Colonic mucosa (tissue), 4 donors: ENCODE results near the gene SYNC. TPM values are rescaled to one million over a fixed set of nuclear protein-coding genes. Genes with fewer than 3 reads are reported as not detected.
A peak's percentile ranks its signal among the peaks of the same experiment; 100 is the strongest.
"Not testable (repeated sequence)": the region's sequence is repeated elsewhere in the genome, so short reads cannot be mapped to it uniquely, and the experiment has no call there.

Experiments used
- DNase-seq: peaks from one replicate; pipeline ENCODE4 v3.0.0-alpha.2; 2020
- H3K27ac ChIP-seq: fragments of 200-600 bp; one replicate; pipeline ENCODE4 v1.8.0; 2021
- H3K27me3 ChIP-seq: fragments of 200-600 bp; one replicate; pipeline ENCODE4 v1.8.0; 2021
- H3K36me3 ChIP-seq: fragments of 200-600 bp; one replicate; pipeline ENCODE4 v1.8.0; 2021
- H3K4me1 ChIP-seq: fragments of 200-600 bp; one replicate; pipeline ENCODE4 v1.8.0; 2021; ENCODE audit warnings: mild to moderate bottlenecking
- H3K4me3 ChIP-seq: fragments of 200-600 bp; one replicate; pipeline ENCODE4 v1.8.0; 2021
- H3K9ac ChIP-seq, 2 donors: one replicate each; pipeline ENCODE4 v1.7.0; 2013; ENCODE audit warnings: control low read depth in 2 of 2, low read depth in 2 of 2, low read length in 2 of 2
- H3K9me3 ChIP-seq: fragments of 200-600 bp; one replicate; pipeline ENCODE4 v1.8.0; 2021
- CTCF ChIP-seq: fragments of 200-600 bp; IDR thresholded peaks from one replicate; pipeline ENCODE4 v1.8.0; 2022; ENCODE audit warnings: antibody characterized with exemption, mild to moderate bottlenecking
- intact Hi-C: fragments of 100-400 bp; cut with DNase I; formaldehyde crosslinking; loops from one replicate; pipeline ENCODE4 v1.14.1; 2022
- total RNA-seq, 2 donors: library from RNA; stranded (reverse); fragmentation: NEBNext Ultra II Directional in 1 of 2; extraction: Animal tissue kit (Norgen Biotek cat#: 25700) in 1 of 2; gene quantifications; one replicate each; pipeline ENCODE4 v1.2.1, GENCODE V29; 2021
- donor health status: healthy.
- donor health status: DM: no; HTN: no; CAD: no.
- donor health status: DM: no; HTN: no; CAD: no.

Gene SYNC
- total RNA-seq, 2 donors from 2014 or later, result 6.6 to 10.6 TPM

- DNase-seq, result no peak
- Histone ChIP-seq H3K27me3 (no peaks in the 10 kb centered on the region), H3K4me3 (no peak overlapping the region), H3K9me3 (no peaks in the 10 kb centered on the region), H3K27ac (no peak overlapping the region), H3K9ac (no peak overlapping the region), H3K4me1 (peaks cover 7% of the 10 kb centered on the region), H3K36me3 (peaks cover 15% of the 10 kb centered on the region)
- no peak for TF ChIP-seq CTCF
- intact Hi-C loops, result no loop called here
Observed at GRCh38 chr1:32676945-32677344, 25.6 kb downstream of the SYNC start.

- peaks cover 22% of the 10 kb centered on the region for H3K36me3 ChIP-seq
- H3K9ac ChIP-seq, intact Hi-C loops, H3K27ac ChIP-seq, H3K27me3 ChIP-seq, H3K9me3 ChIP-seq, H3K4me3 ChIP-seq, DNase-seq, H3K4me1 ChIP-seq: not testable (repeated sequence)
Observed at GRCh38 chr1:32668716-32669115, 33.9 kb downstream of the SYNC start.

DNA sequence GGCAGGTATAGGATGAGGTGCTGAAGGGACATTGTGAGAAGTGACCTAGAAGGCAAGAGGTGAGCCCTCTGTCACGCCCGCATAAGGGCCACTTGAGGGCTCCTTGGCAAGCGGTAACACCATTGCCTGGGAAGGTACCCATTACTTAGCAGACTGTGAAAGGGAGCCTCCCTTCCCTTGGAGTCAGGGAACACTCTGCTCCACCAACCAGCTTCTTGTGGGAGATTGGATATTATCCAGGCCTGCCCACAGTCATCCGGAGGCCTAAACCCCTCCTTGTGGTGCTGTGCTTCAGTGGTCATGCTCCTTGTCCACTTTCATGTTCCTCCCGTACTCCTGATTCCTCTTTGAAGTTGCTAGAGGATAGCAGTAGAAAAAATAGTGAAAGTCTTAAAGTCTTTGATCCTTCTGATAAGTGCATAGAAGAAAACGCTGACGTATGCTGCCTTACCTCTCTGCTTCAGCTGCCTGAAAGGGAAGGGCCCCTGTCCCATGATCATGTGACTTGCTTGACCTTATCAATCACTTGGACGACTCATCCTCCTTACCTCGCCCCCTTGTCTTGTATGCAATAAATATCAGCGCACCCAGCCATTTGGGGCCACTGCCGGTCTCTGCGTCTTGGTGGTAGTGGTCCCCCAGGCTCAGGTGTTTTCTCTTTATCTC is 35.5 kb downstream of the SYNC start:
- Histone ChIP-seq H3K9ac (no peak overlapping the region), H3K27me3 (no peaks in the 10 kb centered on the region), H3K4me3 (no peak overlapping the region), H3K9me3 (no peaks in the 10 kb centered on the region), H3K36me3 (peaks cover 17% of the 10 kb centered on the region), H3K27ac (no peak overlapping the region), H3K4me1 (no peaks in the 10 kb centered on the region)
- no peak for TF ChIP-seq CTCF
- DNase-seq, result no peak
- intact Hi-C loops, result no loop called here

- Histone ChIP-seq H3K9me3 (no peaks in the 10 kb centered on the region), H3K27me3 (no peaks in the 10 kb centered on the region), H3K4me1 (no peaks in the 10 kb centered on the region), H3K4me3 (no peak overlapping the region), H3K36me3 (peaks cover 17% of the 10 kb centered on the region), H3K9ac (no peak overlapping the region), H3K27ac (no peak overlapping the region)
- DNase-seq, result no peak
- TF ChIP-seq CTCF, result no peak
- intact Hi-C loops, result no loop called here
Observed at GRCh38 chr1:32665915-32666314, 36.7 kb downstream of the SYNC start.

DNA sequence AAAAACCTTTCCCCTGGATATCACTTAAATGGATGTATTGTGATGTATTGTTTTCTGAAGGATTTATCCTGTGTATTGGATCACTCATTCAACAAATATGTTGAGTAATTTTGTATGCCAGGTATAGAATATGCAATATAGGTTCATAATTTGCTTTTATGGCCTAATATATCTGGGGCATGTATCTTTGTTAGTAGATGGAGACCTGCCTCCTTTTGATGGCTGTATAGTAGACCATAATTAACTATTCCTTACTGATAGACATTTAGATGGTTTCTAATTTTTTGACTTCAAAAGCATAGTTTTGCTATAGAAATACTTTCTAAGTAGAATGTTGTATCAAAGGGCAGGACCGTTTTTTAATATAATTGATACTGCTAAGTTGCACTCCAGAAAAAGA is 43.0 kb downstream of the SYNC start:
- Histone ChIP-seq H3K36me3 (no peaks in the 10 kb centered on the region), H3K9ac (no peak overlapping the region), H3K9me3 (no peaks in the 10 kb centered on the region), H3K4me3 (no peak overlapping the region), H3K27me3 (no peaks in the 10 kb centered on the region), H3K27ac (no peak overlapping the region), H3K4me1 (no peaks in the 10 kb centered on the region)
- TF ChIP-seq CTCF, result no peak
- intact Hi-C loops, result no loop called here
- no peak for DNase-seq

GRCh38 chr1:32652244-32652962 is 50.2 kb downstream of the SYNC start:
- DNase-seq, result no peak
- Histone ChIP-seq H3K9me3 (no peaks in the 10 kb centered on the region), H3K9ac (peak overlapping the region; percentile 89 to 90), H3K27me3 (no peaks in the 10 kb centered on the region), H3K36me3 (no peaks in the 10 kb centered on the region), H3K4me1 (peaks cover 13% of the 10 kb centered on the region), H3K4me3 (peak overlapping the region; percentile 89), H3K27ac (peak overlapping the region; percentile 98)
- no peak for TF ChIP-seq CTCF
- intact Hi-C loops, result no loop called here
